GM12872 (cell line): ENCODE data around the gene LRBA.

ENCODE experiments used
- TF ChIP-seq, protein P1 (sequence below): IDR thresholded peaks from 3 replicates; pipeline ENCODE4 v1.5.1; 2011; ENCODE audit warnings: low read depth, mild to moderate bottlenecking, low read length, moderate library complexity; ENCODE audit not compliant: insufficient read depth

The LRBA gene

DNA sequence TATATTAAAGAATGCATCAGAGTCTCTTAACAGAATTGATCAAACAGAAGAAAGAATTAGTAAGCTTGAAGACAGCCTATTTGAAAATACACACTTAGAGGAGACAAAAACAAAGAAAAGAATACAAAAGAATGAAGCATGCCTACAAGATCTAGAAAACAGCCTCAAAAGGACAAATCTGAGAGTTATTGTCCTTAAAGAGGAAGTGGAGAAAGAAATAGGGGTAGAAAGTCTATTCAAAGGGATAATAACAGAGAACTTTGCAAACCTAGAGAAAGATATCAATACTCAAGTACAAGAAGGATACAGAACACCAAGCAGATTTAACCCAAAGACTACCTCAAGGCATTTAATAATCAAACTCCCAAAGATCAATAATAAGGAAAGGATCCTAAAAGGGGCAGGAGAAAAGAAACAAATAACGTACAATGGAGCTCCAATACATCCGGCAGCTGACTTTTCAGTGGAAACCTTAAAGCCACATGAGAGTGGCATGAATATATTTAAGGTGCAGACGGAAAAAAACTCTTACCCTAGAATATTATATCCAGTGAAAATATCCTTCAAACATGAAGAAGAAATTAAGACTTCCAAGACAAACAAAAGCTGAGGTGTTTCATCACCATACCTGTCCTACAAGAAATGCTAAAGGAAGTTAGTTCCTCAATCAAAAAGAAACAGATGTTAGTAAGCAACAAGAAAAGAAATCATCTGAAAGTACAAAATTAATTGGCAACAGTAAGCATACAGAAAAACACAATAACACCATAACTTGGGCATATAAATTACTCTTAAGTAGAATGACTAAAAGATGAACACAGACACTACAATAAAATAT lies 36.1 kb downstream of the LRBA start:
- TF ChIP-seq, protein P1, sequence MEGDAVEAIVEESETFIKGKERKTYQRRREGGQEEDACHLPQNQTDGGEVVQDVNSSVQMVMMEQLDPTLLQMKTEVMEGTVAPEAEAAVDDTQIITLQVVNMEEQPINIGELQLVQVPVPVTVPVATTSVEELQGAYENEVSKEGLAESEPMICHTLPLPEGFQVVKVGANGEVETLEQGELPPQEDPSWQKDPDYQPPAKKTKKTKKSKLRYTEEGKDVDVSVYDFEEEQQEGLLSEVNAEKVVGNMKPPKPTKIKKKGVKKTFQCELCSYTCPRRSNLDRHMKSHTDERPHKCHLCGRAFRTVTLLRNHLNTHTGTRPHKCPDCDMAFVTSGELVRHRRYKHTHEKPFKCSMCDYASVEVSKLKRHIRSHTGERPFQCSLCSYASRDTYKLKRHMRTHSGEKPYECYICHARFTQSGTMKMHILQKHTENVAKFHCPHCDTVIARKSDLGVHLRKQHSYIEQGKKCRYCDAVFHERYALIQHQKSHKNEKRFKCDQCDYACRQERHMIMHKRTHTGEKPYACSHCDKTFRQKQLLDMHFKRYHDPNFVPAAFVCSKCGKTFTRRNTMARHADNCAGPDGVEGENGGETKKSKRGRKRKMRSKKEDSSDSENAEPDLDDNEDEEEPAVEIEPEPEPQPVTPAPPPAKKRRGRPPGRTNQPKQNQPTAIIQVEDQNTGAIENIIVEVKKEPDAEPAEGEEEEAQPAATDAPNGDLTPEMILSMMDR = no peak

GRCh38 chr4:150976478-150977118 lies 38.5 kb downstream of the LRBA start:
- TF ChIP-seq, protein P1 = peak; percentile 38; the same call in 2 of the 3 replicates

DNA sequence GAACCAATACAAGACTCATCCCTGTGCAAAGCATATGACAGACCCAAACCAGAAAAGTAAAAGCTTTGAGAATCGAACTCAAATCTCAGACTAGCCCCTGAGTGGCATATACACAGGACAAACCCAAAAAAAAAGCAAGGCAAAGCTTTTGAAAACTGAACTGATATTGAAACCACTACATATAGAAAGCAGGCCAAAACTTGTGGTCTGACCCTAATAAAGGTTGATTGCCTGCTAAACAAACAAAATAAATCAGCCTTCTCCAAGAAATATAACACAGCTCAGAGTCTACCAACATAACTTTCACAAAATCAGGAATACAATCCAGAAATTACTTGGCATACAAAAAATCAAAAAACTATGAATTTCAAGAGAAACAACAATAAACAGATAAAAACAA lies 40.3 kb downstream of the LRBA start:
- TF ChIP-seq, protein P1 = no peak

DNA sequence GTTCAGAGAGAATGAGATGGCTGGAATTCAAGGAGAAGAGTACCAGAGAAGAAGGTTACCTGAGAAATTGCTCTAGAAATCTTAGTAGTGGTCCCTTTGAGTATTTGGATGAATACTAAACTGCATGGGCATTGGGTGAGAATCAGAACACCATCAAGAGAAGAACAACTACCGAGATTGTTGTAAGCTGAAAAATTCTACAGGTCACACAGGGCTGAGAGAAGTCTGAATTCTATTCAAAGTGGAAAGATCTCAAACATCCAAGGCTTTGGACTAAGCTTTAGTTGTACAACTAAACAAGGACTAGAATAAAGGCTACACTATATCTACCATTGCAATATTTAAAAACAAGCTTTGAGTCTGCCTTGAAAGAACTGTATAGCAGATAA lies 40.8 kb downstream of the LRBA start:
- TF ChIP-seq, protein P1 = no peak

DNA sequence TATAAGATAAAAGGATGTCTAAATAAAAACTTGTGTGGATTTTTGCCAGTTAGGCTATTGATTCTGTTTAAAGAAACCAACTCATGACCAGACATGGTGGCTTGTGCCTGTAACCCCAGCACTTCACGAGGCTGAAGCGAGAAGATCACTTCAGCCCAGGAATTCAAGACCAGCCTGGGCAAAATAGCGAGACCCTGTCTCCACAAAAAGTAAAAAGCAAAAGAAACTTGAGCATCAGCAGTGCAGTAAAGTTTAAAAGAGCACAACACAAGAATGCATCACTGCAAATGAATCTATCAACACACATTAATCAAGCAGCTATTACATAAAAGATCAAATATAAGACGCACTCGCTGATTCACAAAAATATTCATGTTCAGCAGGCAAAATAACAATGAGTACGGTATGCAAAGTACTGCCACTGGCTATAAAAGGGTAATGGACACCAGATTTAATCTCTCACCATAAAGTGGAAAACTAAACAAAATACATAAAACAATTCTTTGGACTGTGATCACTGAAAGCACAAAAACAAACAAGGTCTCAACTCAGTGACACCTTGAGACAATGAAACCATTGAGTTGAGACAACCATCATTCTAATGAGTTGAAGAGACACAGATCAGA lies 41.3 kb downstream of the LRBA start:
- TF ChIP-seq, protein P1 = no peak

- TF ChIP-seq, protein P1 = no peak
Measured at GRCh38 chr4:150972592-150972991, 42.5 kb downstream of the LRBA start.

GRCh38 chr4:150971901-150972300 lies 43.2 kb downstream of the LRBA start:
- TF ChIP-seq, protein P1 = no peak
